H4 (cell line): ENCODE results near the gene SMIM1. TPM values are rescaled to one million over a fixed set of nuclear protein-coding genes. Genes with fewer than 3 reads are reported as not detected.

Source experiments
- DNase-seq: peaks from one replicate; pipeline ENCODE4 v3.0.0-alpha.2; 2015; ENCODE audit warnings: low spot score
- total RNA-seq: library from RNA; depleted of rRNA; stranded (reverse); fragments of >200 nt; shearing (Covaris generic); gene quantifications from 2 replicates; pipeline ENCODE4 v1.2.3, GENCODE V29; 2014; rRNA removed

The SMIM1 gene
- total RNA-seq, 1 experiment from 2014 or later = not detected

GRCh38 chr1:3821447-3821846, 48.9 kb downstream of the SMIM1 start:
- no peak for DNase-seq

- DNase-seq = no peak
These were observed 49.4 kb downstream of the SMIM1 start for GRCh38 chr1:3821908-3822307.

GRCh38 chr1:3822421-3822820, 49.9 kb downstream of the SMIM1 start:
- DNase-seq = no peak

GRCh38 chr1:3824650-3825049, 52.1 kb downstream of the SMIM1 start:
- DNase-seq = no peak

- no peak for DNase-seq
These were observed 52.8 kb downstream of the SMIM1 start for GRCh38 chr1:3825356-3825755.

Other genes with a start within 250 kb of the SMIM1 start
- gene MEGF6, start 161.2 kb upstream of the SMIM1 start, total RNA-seq = 0.58 and 1.1 TPM in 2 replicates
- 10.9 and 11.7 TPM in 2 replicates for gene TPRG1L, start 147.7 kb upstream of the SMIM1 start, total RNA-seq
- 23.8 and 29.5 TPM in 2 replicates for gene WRAP73, start 122.6 kb upstream of the SMIM1 start, total RNA-seq
- 1.5 and 2.0 TPM in 2 replicates for gene TP73, start 120.2 kb upstream of the SMIM1 start, total RNA-seq
- not detected in 2 replicates for gene CCDC27, start 20.3 kb upstream of the SMIM1 start, total RNA-seq
- gene LRRC47, start 23.7 kb downstream of the SMIM1 start, total RNA-seq = 17.3 and 20.9 TPM in 2 replicates
- 13.1 and 23.5 TPM in 2 replicates for gene CEP104, start 84.5 kb downstream of the SMIM1 start, total RNA-seq
- 5.8 and 7.7 TPM in 2 replicates for gene DFFB, start 84.7 kb downstream of the SMIM1 start, total RNA-seq
- gene C1orf174, start 127.5 kb downstream of the SMIM1 start, total RNA-seq = 46.3 and 49.3 TPM in 2 replicates